Common myeloid progenitor, CD34-positive (primary cell): ENCODE measurements around the gene APOL5.

Experiments
- CTCF ChIA-PET: fragments of 350-600 bp; sonication (Branson Sonifier 250); formaldehyde crosslinking; loops from one replicate; lab custom pipeline; 2021; ENCODE audit warnings: antibody characterized with exemption; lab: Charles Lee
- POLR2A ChIA-PET: fragments of 350-600 bp; sonication (Branson Sonifier 250); formaldehyde crosslinking; loops from one replicate; lab custom pipeline; 2021; ENCODE audit warnings: antibody characterized with exemption; lab: Charles Lee
- DNase-seq, 3 donors: peaks; one replicate each; pipeline versions ENCODE4 v3.0.0 to v3.0.0-alpha.2; 2013
- H3K27ac ChIP-seq, 2 experiments: 1 replicate in 1 of 2; 2 replicates in 1 of 2; pipeline ENCODE4 v1.7.0; 2013; ENCODE audit warnings: inconsistent platforms in 2 of 2, low read length in 2 of 2, mild to moderate bottlenecking in 2 of 2, low read depth in 1 of 2, moderate library complexity in 1 of 2; ENCODE audit not compliant: severe bottlenecking in 2 of 2, insufficient read depth in 1 of 2, poor library complexity in 1 of 2
- H3K27me3 ChIP-seq, 5 experiments: replicated peaks in 2 of 5; 1 replicate in 3 of 5; 2 replicates in 2 of 5; pipeline versions ENCODE4 v1.6.1 to v1.7.0; 2013; ENCODE audit warnings: low read length in 4 of 5, mild to moderate bottlenecking in 2 of 5, moderate library complexity in 2 of 5, inconsistent platforms in 1 of 5; ENCODE audit not compliant: insufficient read depth in 5 of 5, control insufficient read depth in 4 of 5
- H3K36me3 ChIP-seq, 4 experiments: 1 replicate in 2 of 4; 2 replicates in 2 of 4; pipeline versions ENCODE4 v1.6.1 to v1.7.0; 2013; ENCODE audit warnings: low read length in 3 of 4, control low read depth in 1 of 4, mild to moderate bottlenecking in 1 of 4; ENCODE audit not compliant: control insufficient read depth in 4 of 4, insufficient read depth in 4 of 4
- H3K4me1 ChIP-seq, 4 experiments: 1 replicate in 3 of 4; 2 replicates in 1 of 4; pipeline versions ENCODE4 v1.6.1 to v1.7.1; 2013; ENCODE audit warnings: low read length in 3 of 4, mild to moderate bottlenecking in 3 of 4, control low read depth in 1 of 4, inconsistent platforms in 1 of 4, moderate library complexity in 1 of 4; ENCODE audit not compliant: control insufficient read depth in 4 of 4, insufficient read depth in 4 of 4; ENCODE audit errors: control extremely low read depth in 1 of 4
- H3K4me3 ChIP-seq, 7 experiments: 1 replicate in 4 of 7; 2 replicates in 3 of 7; pipeline versions ENCODE4 v1.5.1 to v1.7.0; 2013; ENCODE audit warnings: mild to moderate bottlenecking in 7 of 7, low read length in 6 of 7, moderate library complexity in 6 of 7, inconsistent platforms in 2 of 7, low read depth in 2 of 7, control low read depth in 1 of 7; ENCODE audit not compliant: insufficient read depth in 4 of 7, control insufficient read depth in 1 of 7; ENCODE audit errors: extremely low read depth in 1 of 7
- H3K9me3 ChIP-seq, 5 experiments: 1 replicate in 4 of 5; 2 replicates in 1 of 5; pipeline versions ENCODE4 v1.6.1 to v1.7.1; 2013; ENCODE audit warnings: low read length in 4 of 5, mild to moderate bottlenecking in 2 of 5, inconsistent platforms in 1 of 5, low read depth in 1 of 5, moderate library complexity in 1 of 5; ENCODE audit not compliant: control insufficient read depth in 4 of 5, insufficient read depth in 2 of 5; ENCODE audit errors: control extremely low read depth in 1 of 5
- WGBS: methylation state at CpG from one replicate; pipeline ENCODE4 v1.1.5; 2013; ENCODE audit not compliant: insufficient coverage; 5-methylcytosine and 5-hydroxymethylcytosine counted together

Gene APOL5

DNA sequence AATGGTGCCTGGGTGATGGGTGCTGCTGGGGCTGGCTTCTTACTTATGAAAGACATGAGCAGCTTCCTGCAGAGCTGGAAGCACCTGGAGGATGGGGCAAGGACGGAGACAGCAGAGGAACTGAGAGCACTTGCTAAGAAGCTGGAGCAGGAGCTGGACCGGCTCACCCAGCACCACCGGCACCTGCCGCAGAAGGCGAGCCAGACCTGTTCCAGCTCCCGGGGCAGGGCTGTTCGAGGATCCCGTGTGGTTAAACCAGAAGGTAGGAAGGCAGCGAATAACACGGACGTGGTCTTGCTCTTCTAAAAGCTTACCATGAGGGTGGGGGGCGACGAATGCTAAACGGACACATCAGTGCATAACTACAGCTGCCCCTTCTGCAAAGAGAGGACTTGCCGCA, 9.3 kb downstream of the APOL5 start:
- H3K27me3 ChIP-seq, result peaks cover 0 to 7% (median 0%) of the 10 kb centered on the region in 5 experiments
- peaks cover 0 to 1% (median 0%) of the 10 kb centered on the region in 4 experiments for H3K4me1 ChIP-seq
- no peak overlapping the region for H3K4me3 ChIP-seq
- CTCF ChIA-PET, result no interaction called here
- no peak overlapping the region for H3K27ac ChIP-seq
- H3K9me3 ChIP-seq, result no peaks in the 10 kb centered on the region
- H3K36me3 ChIP-seq, result no peaks in the 10 kb centered on the region
- POLR2A ChIA-PET, result no interaction called here
- DNase-seq, result no peak
- WGBS, result 92% methylated on average over 14 of the region's 15 CpGs

GRCh38 chr22:35727436-35727835, 9.8 kb downstream of the APOL5 start:
- CTCF ChIA-PET, result no interaction called here
- peak in 1 of 3 donors; percentile 10 for DNase-seq

DNA sequence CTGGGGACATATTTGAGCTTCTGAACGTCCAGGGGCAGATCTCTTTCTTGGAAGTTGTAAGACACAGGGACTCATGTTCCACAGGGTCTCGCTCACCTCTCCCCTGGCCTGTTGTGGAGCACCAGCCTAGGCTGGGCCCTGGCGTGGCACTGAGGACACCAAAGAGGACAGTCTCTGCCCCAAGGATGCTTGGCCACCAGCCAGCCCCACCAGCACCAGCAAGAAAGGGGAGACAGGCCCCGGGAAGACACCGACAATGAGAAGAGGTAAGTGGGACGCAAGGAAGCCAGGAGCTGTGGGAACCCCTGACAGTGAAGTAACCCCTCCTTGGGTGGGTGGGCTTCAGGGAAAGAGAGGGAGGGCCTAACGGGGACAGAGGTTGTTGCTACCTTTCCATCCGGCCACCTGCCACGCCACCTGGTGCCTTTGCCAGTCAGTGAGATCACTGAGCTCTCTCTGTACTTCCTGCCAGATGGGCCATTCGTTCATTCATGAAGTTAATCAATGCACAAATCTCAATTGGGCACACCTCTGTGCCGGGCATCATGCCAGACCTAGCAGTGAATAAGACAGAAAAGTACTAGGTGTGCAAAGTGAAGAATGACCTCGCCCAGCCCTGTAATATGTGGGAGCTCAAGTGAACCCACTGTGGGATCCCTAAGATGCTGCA, 11.1 kb downstream of the APOL5 start:
- CTCF ChIA-PET, result interaction anchor here (1.0 kb wide), 1 partner anchor 12 kb away, joined by 3 read pairs; no protein-coding TSS in a partner anchor
- DNase-seq, result no peak
- no peaks in the 10 kb centered on the region for H3K4me1 ChIP-seq
- no peaks in the 10 kb centered on the region for H3K36me3 ChIP-seq
- no peak overlapping the region for H3K4me3 ChIP-seq
- POLR2A ChIA-PET, result no interaction called here
- 94% methylated on average over 10 of the region's 12 CpGs for WGBS
- no peaks in the 10 kb centered on the region for H3K9me3 ChIP-seq
- H3K27me3 ChIP-seq, result peaks cover 0 to 7% (median 0%) of the 10 kb centered on the region in 5 experiments
- H3K27ac ChIP-seq, result no peak overlapping the region

More at GRCh38 chr22:35727436-35727835, 9.8 kb downstream of the APOL5 start:
- 90% methylated on average over 6 of the region's 11 CpGs for WGBS
- no peaks in the 10 kb centered on the region for H3K9me3 ChIP-seq
- H3K27ac ChIP-seq, result no peak overlapping the region
- H3K27me3 ChIP-seq, result peaks cover 0 to 7% (median 0%) of the 10 kb centered on the region in 5 experiments
- H3K4me3 ChIP-seq, result no peak overlapping the region
- no peaks in the 10 kb centered on the region for H3K36me3 ChIP-seq
- H3K4me1 ChIP-seq, result peaks cover 0 to 1% (median 0%) of the 10 kb centered on the region in 4 experiments
- POLR2A ChIA-PET, result no interaction called here

DNA sequence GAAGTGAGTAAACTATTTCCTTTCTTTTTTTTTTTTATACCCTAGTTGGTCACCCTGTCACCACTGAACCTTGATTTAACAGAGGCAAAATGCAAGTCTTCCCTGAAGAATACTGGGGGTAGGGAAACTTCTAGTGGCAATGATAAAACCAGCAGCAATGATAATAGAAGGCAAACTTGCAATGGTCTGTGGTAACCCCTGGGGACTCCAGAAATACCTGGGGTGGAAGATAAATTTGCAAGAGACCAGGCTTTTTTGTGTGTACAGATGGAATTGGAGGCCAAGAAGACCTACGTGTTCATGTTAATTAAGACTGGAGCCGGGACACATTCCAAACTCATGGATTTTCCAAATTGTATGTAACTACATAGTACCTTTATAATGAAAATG, 11.6 kb downstream of the APOL5 start:
- Histone ChIP-seq H3K4me3 (no peak overlapping the region), H3K4me1 (no peaks in the 10 kb centered on the region), H3K36me3 (no peaks in the 10 kb centered on the region), H3K27ac (no peak overlapping the region), H3K9me3 (no peaks in the 10 kb centered on the region), H3K27me3 (peaks cover 0 to 7% (median 0%) of the 10 kb centered on the region in 5 experiments)
- POLR2A ChIA-PET, result no interaction called here
- no CpG with 5 or more reads among the region's 2 CpGs for WGBS
- no peak for DNase-seq
- CTCF ChIA-PET, result no interaction called here

- WGBS, result 85% methylated on average over 9 of the region's 10 CpGs
- Histone ChIP-seq H3K4me1 (no peaks in the 10 kb centered on the region), H3K27me3 (peaks cover 0 to 7% (median 0%) of the 10 kb centered on the region in 5 experiments), H3K27ac (no peak overlapping the region), H3K9me3 (no peaks in the 10 kb centered on the region), H3K36me3 (no peaks in the 10 kb centered on the region), H3K4me3 (no peak overlapping the region)
- POLR2A ChIA-PET, result interaction anchor here (0.6 kb wide), 1 partner anchor 152 kb away, joined by 3 read pairs; no protein-coding TSS in a partner anchor
- DNase-seq, result no peak
- CTCF ChIA-PET, result no interaction called here
Observed at GRCh38 chr22:35731321-35731720, 13.6 kb downstream of the APOL5 start.

DNA sequence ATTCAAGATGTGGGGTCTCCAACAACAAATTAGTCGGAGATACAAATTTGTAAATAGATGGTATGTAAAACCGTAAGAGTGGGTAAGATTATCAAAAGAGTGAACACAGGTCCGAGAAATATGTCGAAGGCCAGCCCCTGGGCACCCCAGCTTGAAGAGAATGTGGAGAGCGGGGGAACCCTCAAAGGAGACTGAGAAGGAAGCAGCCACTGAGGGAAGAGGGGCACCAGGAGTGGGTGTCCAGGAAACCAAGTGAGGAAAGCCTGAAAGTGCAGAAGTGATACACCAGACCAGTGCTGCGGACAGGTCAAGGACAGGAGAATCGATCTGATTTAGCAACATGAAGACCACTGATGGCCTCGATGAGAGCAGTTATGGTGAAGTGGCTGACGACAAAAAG, 14.4 kb downstream of the APOL5 start:
- no peaks in the 10 kb centered on the region for H3K9me3 ChIP-seq
- no peak overlapping the region for H3K27ac ChIP-seq
- ChIA-PET POLR2A (no interaction called here), CTCF (no interaction called here)
- H3K27me3 ChIP-seq, result peaks cover 0 to 7% (median 0%) of the 10 kb centered on the region in 5 experiments
- no peaks in the 10 kb centered on the region for H3K36me3 ChIP-seq
- peak overlapping the region in 1 of 7 experiments; percentile 3 for H3K4me3 ChIP-seq
- WGBS, result 100% methylated on average over 9 of the region's 9 CpGs
- DNase-seq, result no peak
- H3K4me1 ChIP-seq, result no peaks in the 10 kb centered on the region

DNA sequence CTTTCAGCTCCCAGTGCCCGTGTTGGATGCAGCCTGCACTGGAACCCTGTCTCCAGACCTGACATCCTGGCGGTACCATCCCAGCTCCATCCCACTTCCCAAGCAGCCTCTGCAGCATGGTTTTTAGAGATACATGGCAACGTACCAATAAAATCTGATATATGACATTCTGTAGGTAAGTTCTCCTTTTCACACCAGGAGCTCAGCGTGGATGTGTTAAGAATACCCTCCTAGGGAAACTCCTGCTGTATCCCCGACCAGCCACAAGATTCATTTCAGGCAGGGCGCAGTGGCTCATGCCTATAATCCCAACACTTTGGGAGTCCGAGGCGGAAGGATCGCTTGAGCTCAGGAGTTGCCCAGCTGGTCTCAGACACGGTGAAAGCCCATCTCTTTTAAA, 15.4 kb downstream of the APOL5 start:
- no peak for DNase-seq
- H3K27me3 ChIP-seq, result peaks cover 0 to 7% (median 0%) of the 10 kb centered on the region in 5 experiments
- CTCF ChIA-PET, result interaction anchor here (1.0 kb wide), 1 partner anchor 191 kb away, joined by 3 read pairs; no protein-coding TSS in a partner anchor
- no peaks in the 10 kb centered on the region for H3K4me1 ChIP-seq
- POLR2A ChIA-PET, result no interaction called here
- no peak overlapping the region for H3K27ac ChIP-seq
- 98% methylated on average over 9 of the region's 10 CpGs for WGBS
- H3K4me3 ChIP-seq, result no peak overlapping the region
- H3K9me3 ChIP-seq, result no peaks in the 10 kb centered on the region
- no peaks in the 10 kb centered on the region for H3K36me3 ChIP-seq
